Neural progenitor cell (in vitro differentiated cells): ENCODE measurements around the gene SLC39A10.

Experiments
- EZH2 ChIP-seq: fragments of 200-600 bp; sonication (generic); IDR thresholded peaks from 2 replicates; pipeline ENCODE4 v1.6.1; 2017; ENCODE audit warnings: antibody characterized with exemption, mild to moderate bottlenecking, moderate library complexity
- EZH2phosphoT487 ChIP-seq: fragments of 200-600 bp; sonication (generic); IDR thresholded peaks from 2 replicates; pipeline ENCODE4 v1.6.1; 2017; ENCODE audit warnings: antibody characterized with exemption
- TF ChIP-seq, protein P1 (sequence below): fragments of 200-600 bp; sonication (generic); IDR thresholded peaks from 2 replicates; pipeline ENCODE4 v1.5.1; 2017; ENCODE audit warnings: antibody characterized with exemption, mild to moderate bottlenecking

DNA sequence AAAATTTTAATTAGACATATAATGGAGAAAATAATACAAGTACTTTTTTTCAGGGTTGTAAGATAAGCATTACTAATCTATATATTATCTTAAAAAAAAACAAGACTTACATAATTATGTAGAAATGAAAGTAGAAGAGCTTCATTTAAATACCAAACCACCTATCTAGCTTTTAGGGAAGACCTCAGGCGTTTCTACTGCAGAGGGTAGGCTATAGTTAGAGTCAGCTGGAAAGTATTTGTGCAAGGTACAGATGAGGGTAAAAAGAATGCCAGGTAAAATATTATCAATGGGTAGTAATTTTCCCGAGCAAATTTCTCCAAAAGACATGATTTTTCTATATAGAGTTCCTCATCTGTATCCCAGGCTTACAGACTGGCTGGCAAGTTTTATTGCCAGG, 30.5 kb upstream of the SLC39A10 start:
- TF ChIP-seq, protein P1, sequence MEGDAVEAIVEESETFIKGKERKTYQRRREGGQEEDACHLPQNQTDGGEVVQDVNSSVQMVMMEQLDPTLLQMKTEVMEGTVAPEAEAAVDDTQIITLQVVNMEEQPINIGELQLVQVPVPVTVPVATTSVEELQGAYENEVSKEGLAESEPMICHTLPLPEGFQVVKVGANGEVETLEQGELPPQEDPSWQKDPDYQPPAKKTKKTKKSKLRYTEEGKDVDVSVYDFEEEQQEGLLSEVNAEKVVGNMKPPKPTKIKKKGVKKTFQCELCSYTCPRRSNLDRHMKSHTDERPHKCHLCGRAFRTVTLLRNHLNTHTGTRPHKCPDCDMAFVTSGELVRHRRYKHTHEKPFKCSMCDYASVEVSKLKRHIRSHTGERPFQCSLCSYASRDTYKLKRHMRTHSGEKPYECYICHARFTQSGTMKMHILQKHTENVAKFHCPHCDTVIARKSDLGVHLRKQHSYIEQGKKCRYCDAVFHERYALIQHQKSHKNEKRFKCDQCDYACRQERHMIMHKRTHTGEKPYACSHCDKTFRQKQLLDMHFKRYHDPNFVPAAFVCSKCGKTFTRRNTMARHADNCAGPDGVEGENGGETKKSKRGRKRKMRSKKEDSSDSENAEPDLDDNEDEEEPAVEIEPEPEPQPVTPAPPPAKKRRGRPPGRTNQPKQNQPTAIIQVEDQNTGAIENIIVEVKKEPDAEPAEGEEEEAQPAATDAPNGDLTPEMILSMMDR, result no peak
- TF ChIP-seq EZH2phosphoT487 (no peak), EZH2 (no peak)
